ENCODE data around the gene RALB. TPM values are rescaled to one million over a fixed set of nuclear protein-coding genes. Genes with fewer than 3 reads are reported as not detected.

RALB gene
- total and polyA plus RNA-seq, 2 of the 8 experiments (the other 6 are each of a cell fraction or from before 2014, with no cell fraction given): 12.0 to 16.6 TPM

- Histone ChIP-seq H3K56ac (replicated peaks; ENCODE audit: insufficient read length, low read depth, low read length) (no peak overlapping the region), H2BK12ac (ENCODE audit: low read depth, low read length) (no peak overlapping the region), H3K27me3 (replicated peaks in 1 of 4; ENCODE audit: control insufficient read depth in 3 of 4, extremely low read depth in 1 of 4, insufficient read depth in 3 of 4, low read length in 3 of 4) (no peaks in the 10 kb centered on the region), H3K4me1 (replicated peaks in 1 of 4; ENCODE audit: control insufficient read depth in 3 of 4, insufficient read depth in 4 of 4, low read length in 3 of 4) (no peaks in the 10 kb centered on the region; a peak in 1 of 7 replicates), H3K27ac (ENCODE audit: low read depth, low read length) (no peak overlapping the region), H3K23me2 (ENCODE audit: low read depth, low read length) (no peaks in the 10 kb centered on the region), H3K79me2 (ENCODE audit: control insufficient read depth in 1 of 2, insufficient read depth in 2 of 2, low read length in 2 of 2) (no peaks in the 10 kb centered on the region), H3K9ac (replicated peaks in 1 of 4; ENCODE audit: extremely low read depth in 1 of 4, low read depth in 3 of 4, low read length in 3 of 4) (no peak overlapping the region), H3K36me3 (ENCODE audit: control insufficient read depth in 2 of 4, insufficient read depth in 4 of 4, low read length in 3 of 4) (no peaks in the 10 kb centered on the region), H3K14ac (ENCODE audit: insufficient read length) (no peak overlapping the region), H3K79me1 (ENCODE audit: low read depth, low read length) (no peaks in the 10 kb centered on the region), H3K18ac (ENCODE audit: extremely low read depth, low read length) (no peak overlapping the region), H4K8ac (ENCODE audit: extremely low read depth, insufficient read depth, low read length) (no peak overlapping the region; the same call in 1 of the 2 replicates), H3K9me3 (ENCODE audit: insufficient read depth in 2 of 2, low read depth in 1 of 2, low read length in 1 of 2) (no peaks in the 10 kb centered on the region), H2BK120ac (replicated peaks; ENCODE audit: low read depth, low read length) (no peak overlapping the region), H4K20me1 (replicated peaks in 1 of 2; ENCODE audit: control insufficient read depth in 1 of 2, insufficient read depth in 2 of 2, low read length in 2 of 2) (peaks cover 0 to 2% of the 10 kb centered on the region in 2 experiments), H3K23ac (ENCODE audit: insufficient read length) (no peak overlapping the region), H2AFZ (ENCODE audit: low read length) (no peak overlapping the region), H3K4me3 (ENCODE audit: extremely low read depth in 1 of 4, insufficient read depth in 2 of 4, low read depth in 3 of 4, low read length in 4 of 4) (no peak overlapping the region), H2BK5ac (ENCODE audit: low read depth, low read length) (no peak overlapping the region), H2AK5ac (ENCODE audit: low read depth, low read length) (no peak overlapping the region), H2BK15ac (ENCODE audit: low read length) (no peak overlapping the region), H3K4me2 (ENCODE audit: insufficient read depth in 1 of 2, low read depth in 2 of 2, low read length in 2 of 2) (no peak overlapping the region), H2BK20ac (ENCODE audit: low read length) (no peak overlapping the region), H4K5ac (ENCODE audit: insufficient read length, low read depth, low read length) (no peak overlapping the region), H4K91ac (replicated peaks; ENCODE audit: insufficient read length, low read length) (no peak overlapping the region), H3K4ac (replicated peaks; ENCODE audit: insufficient read length, low read depth, low read length) (no peak overlapping the region)
- WGBS, 2 experiments (ENCODE audit: extremely low coverage in 1 of 2, insufficient coverage in 1 of 2, insufficient read length in 1 of 2, insufficient replicate concordance in 2 of 2, low coverage in 1 of 2, low lambda C conversion rate in 2 of 2, missing lambda C conversion rate in 1 of 2): 91% methylated on average over 5 of the region's 5 CpGs; no CpG with 5 or more reads in 1 of the 2 experiments
- DNase-seq (ENCODE audit: low read depth in 1 of 2, low spot score in 2 of 2) (no peak), FAIRE-seq (no peak)
- CTCF ChIA-PET (ENCODE audit: partially characterized antibody): interaction anchor here (0.6 to 2.0 kb wide), 12 partner anchors 14 to 709 kb away, joined by 3 to 16 read pairs (median 4); no protein-coding TSS in a partner anchor
- POLR2A ChIA-PET (ENCODE audit: partially characterized antibody): interaction anchor here (0.8 kb wide), 1 partner anchor 10 kb away, joined by 3 read pairs; no protein-coding TSS in a partner anchor
- TF ChIP-seq EP300 (IDR thresholded peaks at IDR 0.05; ENCODE audit: borderline replicate concordance in 1 of 2, low read depth in 2 of 2, low read length in 2 of 2) (no peak), RAD21 (IDR thresholded peaks at IDR 0.05 in 1 of 2, conservative IDR thresholded peaks at IDR 0.05 in 1 of 2; ENCODE audit: low read depth in 2 of 2, low read length in 2 of 2) (peak in 1 of 2 experiments; percentile 11; a peak in 1 of 4 replicates), CTCF (IDR thresholded peaks at IDR 0.05; ENCODE audit: control extremely low read depth in 1 of 3, insufficient read depth in 1 of 3, low read depth in 1 of 3, low read length in 3 of 3) (peak in 2 of 3 experiments; percentile 23 to 38; a peak in 2 of 4 replicates)
Measured at GRCh38 chr2:120204022-120204405, 48.6 kb upstream of the RALB start.
